Hypothalamus (tissue), 51 donors: ENCODE results near the gene SPATA31D3.
"Not testable (repeated sequence)": the region's sequence is repeated elsewhere in the genome, so short reads cannot be mapped to it uniquely, and the experiment has no call there.

Source experiments
- DNase-seq, 51 donors: peaks; one replicate each; lab custom pipeline; 2025; lab: John Stamatoyannopoulos, UW

SPATA31D3 gene

GRCh38 chr9:81943393-81943792 is at the start of gene SPATA31D3:
TSS of gene SPATA31D3 (plus strand) at chr9:81943500. CDS start at chr9:81943586, 86 bp downstream.
- DNase-seq, result not testable (repeated sequence)

GRCh38 chr9:81893929-81894328 is 49.4 kb upstream of the SPATA31D3 start:
- DNase-seq, result no peak

- DNase-seq, result no peak
Observed at GRCh38 chr9:81894891-81895290, 48.4 kb upstream of the SPATA31D3 start.

- no peak for DNase-seq
Observed at GRCh38 chr9:81896070-81896469, 47.2 kb upstream of the SPATA31D3 start.

- DNase-seq, result no peak
Observed at GRCh38 chr9:81898851-81899250, 44.4 kb upstream of the SPATA31D3 start.

- DNase-seq, result no peak
Observed at GRCh38 chr9:81902196-81902595, 41.1 kb upstream of the SPATA31D3 start.

GRCh38 chr9:81902626-81903025 is 40.7 kb upstream of the SPATA31D3 start:
- no peak for DNase-seq

GRCh38 chr9:81906671-81907070 is 36.6 kb upstream of the SPATA31D3 start:
- DNase-seq, result no peak

- no peak for DNase-seq
Observed at GRCh38 chr9:81912135-81912534, 31.2 kb upstream of the SPATA31D3 start.

GRCh38 chr9:81915801-81916505 is 27.3 kb upstream of the SPATA31D3 start:
- DNase-seq, result no peak

GRCh38 chr9:81918507-81918906 is 24.8 kb upstream of the SPATA31D3 start:
- DNase-seq, result not testable (repeated sequence)

- not testable (repeated sequence) for DNase-seq
Observed at GRCh38 chr9:81928305-81928704, 15.0 kb upstream of the SPATA31D3 start, which contains the start of gene SPATA31D4. TSS of gene SPATA31D4 (plus strand) at chr9:81928428. CDS start at chr9:81928514, 86 bp downstream.

GRCh38 chr9:81930147-81930546 is 13.2 kb upstream of the SPATA31D3 start:
- not testable (repeated sequence) for DNase-seq

GRCh38 chr9:81933547-81933946 is 9.8 kb upstream of the SPATA31D3 start:
- not testable (repeated sequence) for DNase-seq

- not testable (repeated sequence) for DNase-seq
Observed at GRCh38 chr9:81948650-81949049, 5.3 kb downstream of the SPATA31D3 start.

GRCh38 chr9:81953096-81953495 is 9.8 kb downstream of the SPATA31D3 start:
- no peak for DNase-seq

GRCh38 chr9:81955625-81956024 is 12.3 kb downstream of the SPATA31D3 start:
- DNase-seq, result no peak

GRCh38 chr9:81964218-81965171 is 21.2 kb downstream of the SPATA31D3 start:
- DNase-seq, result no peak

GRCh38 chr9:81968026-81968425 is 24.7 kb downstream of the SPATA31D3 start:
- no peak for DNase-seq

GRCh38 chr9:81969971-81970370 is 26.7 kb downstream of the SPATA31D3 start:
- DNase-seq, result no peak

- no peak for DNase-seq
Observed at GRCh38 chr9:81971727-81972126, 28.4 kb downstream of the SPATA31D3 start.
